Activated B cell treated with CpG ODN at 0.5 μM for 24 hours (primary cell): ENCODE results near the gene AK9. TPM values are rescaled to one million over a fixed set of nuclear protein-coding genes. Genes with fewer than 3 reads are reported as not detected.
"Not testable (repeated sequence)": the region's sequence is repeated elsewhere in the genome, so short reads cannot be mapped to it uniquely, and the experiment has no call there.

Experiments used
- ATAC-seq: fragments of 200-7000 bp; cut with Tn5 transposase; one replicate; pipeline ENCODE4 v1.10.0; 2021; ENCODE audit warnings: low read depth, mild to moderate bottlenecking, moderate library complexity
- CTCF ChIA-PET: fragments of 350-600 bp; sonication (Branson Sonifier 250); formaldehyde crosslinking; loops from one replicate; lab custom pipeline; 2021; ENCODE audit warnings: antibody characterized with exemption; lab: Charles Lee
- POLR2A ChIA-PET: fragments of 350-600 bp; sonication (Branson Sonifier 250); formaldehyde crosslinking; loops from one replicate; lab custom pipeline; 2021; ENCODE audit warnings: antibody characterized with exemption; lab: Charles Lee
- DNase-seq: peaks from one replicate; pipeline ENCODE4 v3.0.0; 2022
- H3K27ac Mint-ChIP-seq: one replicate; pipeline ENCODE4 v1.8.0; 2020; ENCODE audit warnings: mixed read lengths
- H3K27me3 Mint-ChIP-seq: one replicate; pipeline ENCODE4 v1.8.0; 2021; ENCODE audit warnings: mixed read lengths
- H3K36me3 Mint-ChIP-seq: one replicate; pipeline ENCODE4 v1.8.0; 2021; ENCODE audit warnings: low read depth, mixed read lengths
- H3K4me1 Mint-ChIP-seq: one replicate; pipeline ENCODE4 v1.8.0; 2021; ENCODE audit warnings: mixed read lengths
- H3K4me3 Mint-ChIP-seq: one replicate; pipeline ENCODE4 v1.8.0; 2020; ENCODE audit warnings: mild to moderate bottlenecking, mixed read lengths
- H3K9me3 Mint-ChIP-seq: one replicate; pipeline ENCODE4 v1.8.0; 2020; ENCODE audit warnings: mixed read lengths
- intact Hi-C: fragments of 100-400 bp; cut with micrococcal nuclease; formaldehyde crosslinking; loops from one replicate; pipeline ENCODE4 v1.15.1; 2024
- total RNA-seq: library from RNA; stranded (reverse); gene quantifications from 2 replicates; pipeline ENCODE4 v1.2.3, GENCODE V29; 2022
- TF ChIP-seq, protein P1 (sequence below): fragments of 200-600 bp; IDR thresholded peaks from one replicate; pipeline ENCODE4 v1.8.0; 2022; ENCODE audit warnings: antibody characterized with exemption, mild to moderate bottlenecking

AK9 gene
- total RNA-seq, 1 donor from 2014 or later, result 9.1 TPM

GRCh38 chr6:109690373-109690736 lies 647 bp downstream of the AK9 start:
- intact Hi-C loops, result loop anchor here (2.0 to 5.0 kb wide), 6 partner anchors 502 to 1792 kb away; partner anchors contain the start of genes AMD1, REV3L and RPF2
- peaks cover 37% of the 10 kb centered on the region for H3K4me1 Mint-ChIP-seq
- peak; percentile 47 for ATAC-seq
- H3K9me3 Mint-ChIP-seq, result no peaks in the 10 kb centered on the region
- DNase-seq, result peak; percentile 64
- TF ChIP-seq, protein P1, sequence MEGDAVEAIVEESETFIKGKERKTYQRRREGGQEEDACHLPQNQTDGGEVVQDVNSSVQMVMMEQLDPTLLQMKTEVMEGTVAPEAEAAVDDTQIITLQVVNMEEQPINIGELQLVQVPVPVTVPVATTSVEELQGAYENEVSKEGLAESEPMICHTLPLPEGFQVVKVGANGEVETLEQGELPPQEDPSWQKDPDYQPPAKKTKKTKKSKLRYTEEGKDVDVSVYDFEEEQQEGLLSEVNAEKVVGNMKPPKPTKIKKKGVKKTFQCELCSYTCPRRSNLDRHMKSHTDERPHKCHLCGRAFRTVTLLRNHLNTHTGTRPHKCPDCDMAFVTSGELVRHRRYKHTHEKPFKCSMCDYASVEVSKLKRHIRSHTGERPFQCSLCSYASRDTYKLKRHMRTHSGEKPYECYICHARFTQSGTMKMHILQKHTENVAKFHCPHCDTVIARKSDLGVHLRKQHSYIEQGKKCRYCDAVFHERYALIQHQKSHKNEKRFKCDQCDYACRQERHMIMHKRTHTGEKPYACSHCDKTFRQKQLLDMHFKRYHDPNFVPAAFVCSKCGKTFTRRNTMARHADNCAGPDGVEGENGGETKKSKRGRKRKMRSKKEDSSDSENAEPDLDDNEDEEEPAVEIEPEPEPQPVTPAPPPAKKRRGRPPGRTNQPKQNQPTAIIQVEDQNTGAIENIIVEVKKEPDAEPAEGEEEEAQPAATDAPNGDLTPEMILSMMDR, result no peak
- peak overlapping the region; percentile 95 for H3K27ac Mint-ChIP-seq
- peak overlapping the region; percentile 94 for H3K4me3 Mint-ChIP-seq
- no peaks in the 10 kb centered on the region for H3K27me3 Mint-ChIP-seq
- peaks cover 13% of the 10 kb centered on the region for H3K36me3 Mint-ChIP-seq
- ChIA-PET CTCF (interaction anchor here (1.1 to 1.8 kb wide), 3 partner anchors 15 to 350 kb away, joined by 3 to 13 read pairs (median 5); partner anchors contain the start of gene CD164), POLR2A (interaction anchor here (0.6 to 1.7 kb wide), 2 partner anchors 235 to 349 kb away, joined by 5 to 6 read pairs; partner anchors contain the start of gene MICAL1)

- Mint-ChIP-seq H3K9me3 (peaks cover 4% of the 10 kb centered on the region), H3K27ac (no peak overlapping the region), H3K4me3 (no peak overlapping the region), H3K4me1 (peaks cover 12% of the 10 kb centered on the region), H3K36me3 (peaks cover 10% of the 10 kb centered on the region), H3K27me3 (no peaks in the 10 kb centered on the region)
- ChIA-PET CTCF (interaction anchor here (1.1 kb wide), 1 partner anchor 18 kb away, joined by 4 read pairs; no protein-coding TSS in a partner anchor), POLR2A (no interaction called here)
- TF ChIP-seq, protein P1, result no peak
- ATAC-seq (no peak), DNase-seq (no peak)
- intact Hi-C loops, result no loop called here
Observed at GRCh38 chr6:109687271-109687761, 3.7 kb downstream of the AK9 start.

DNA sequence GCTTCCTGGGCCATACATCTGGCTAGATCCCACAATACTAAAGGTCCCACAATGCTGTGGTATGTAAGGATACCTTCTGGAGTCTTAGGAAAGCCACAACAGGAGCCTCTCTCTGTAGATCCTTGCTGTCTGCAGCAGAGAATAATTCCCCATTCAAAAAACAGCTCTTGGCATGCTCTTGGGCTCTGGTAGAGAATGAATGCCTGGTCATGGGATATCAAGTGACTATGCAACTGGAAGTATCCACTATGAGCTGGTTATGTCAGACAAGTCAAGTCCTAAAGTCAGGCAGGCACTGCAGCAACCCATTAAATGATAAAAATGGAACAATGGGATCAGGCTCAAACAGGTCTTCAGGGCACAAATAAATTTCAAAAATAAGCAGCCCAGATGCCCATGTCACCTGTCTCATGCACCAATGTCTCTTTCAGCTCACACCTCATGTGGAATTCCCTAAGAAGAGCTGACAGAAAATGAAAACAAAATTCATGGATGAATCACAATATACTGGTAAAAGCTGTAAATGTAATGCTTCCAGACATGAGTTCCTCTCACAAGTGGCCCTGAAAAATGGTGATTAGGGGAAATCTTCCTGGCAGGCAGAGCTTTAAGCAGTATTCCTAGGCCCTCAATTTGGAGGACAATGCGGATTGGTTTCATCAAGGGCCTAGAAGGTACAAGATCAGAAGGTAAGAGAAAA lies 4.3 kb downstream of the AK9 start:
- no peaks in the 10 kb centered on the region for H3K27me3 Mint-ChIP-seq
- no peak overlapping the region for H3K4me3 Mint-ChIP-seq
- DNase-seq (no peak), ATAC-seq (no peak)
- CTCF ChIA-PET, result interaction anchor here (1.1 kb wide), 1 partner anchor 18 kb away, joined by 4 read pairs; no protein-coding TSS in a partner anchor
- peaks cover 6% of the 10 kb centered on the region for H3K4me1 Mint-ChIP-seq
- H3K36me3 Mint-ChIP-seq, result peaks cover 10% of the 10 kb centered on the region
- POLR2A ChIA-PET, result no interaction called here
- TF ChIP-seq, protein P1, result no peak
- H3K27ac Mint-ChIP-seq, result no peak overlapping the region
- peaks cover 4% of the 10 kb centered on the region for H3K9me3 Mint-ChIP-seq
- intact Hi-C loops, result no loop called here

- H3K9me3 Mint-ChIP-seq, H3K36me3 Mint-ChIP-seq, H3K27ac Mint-ChIP-seq, CTCF ChIA-PET, H3K27me3 Mint-ChIP-seq, ATAC-seq, H3K4me3 Mint-ChIP-seq, DNase-seq, intact Hi-C loops: not testable (repeated sequence)
- H3K4me1 Mint-ChIP-seq, result peaks cover 16% of the 10 kb centered on the region
- POLR2A ChIA-PET, result interaction anchor here (0.8 kb wide), 1 partner anchor 13 kb away, joined by 3 read pairs; the partner anchor contains the start of genes AK9 and FIG4
Observed at GRCh38 chr6:109678661-109679505, 12.1 kb downstream of the AK9 start.

- Mint-ChIP-seq H3K36me3 (peaks cover 7% of the 10 kb centered on the region), H3K27me3 (no peaks in the 10 kb centered on the region), H3K27ac (no peak overlapping the region), H3K9me3 (peaks cover 3% of the 10 kb centered on the region), H3K4me3 (no peak overlapping the region), H3K4me1 (peaks cover 16% of the 10 kb centered on the region)
- CTCF ChIA-PET, result no interaction called here
- POLR2A ChIA-PET, result no interaction called here
- DNase-seq, result no peak
- TF ChIP-seq, protein P1, result no peak
- intact Hi-C loops, result no loop called here
- no peak for ATAC-seq
Observed at GRCh38 chr6:109678240-109678639, 12.8 kb downstream of the AK9 start.
